RWPE2 (cell line): Measurements from ENCODE around the gene ANTXR1.

Experiments
- ATAC-seq: fragments of 200-7000 bp; cut with Tn5 transposase; 3 replicates; pipeline ENCODE4 v1.9.1; 2021; ENCODE audit warnings: low read depth
- DNase-seq: peaks from one replicate; pipeline ENCODE4 v3.0.0-alpha.2; 2020; ENCODE audit warnings: low spot score
- H3K27ac ChIP-seq: fragments of 450-650 bp; 2 replicates; pipeline ENCODE4 v1.5.1; 2017; ENCODE audit warnings: mild to moderate bottlenecking; ENCODE audit not compliant: poor library complexity, severe bottlenecking
- H3K27me3 ChIP-seq: fragments of 250-450 bp; sonication (Bioruptor Pico); 2 replicates; pipeline ENCODE4 v1.5.1; 2021; ENCODE audit warnings: mild to moderate bottlenecking, moderate library complexity; ENCODE audit not compliant: insufficient read depth, poor library complexity, severe bottlenecking
- H3K36me3 ChIP-seq: fragments of 250-450 bp; sonication (Bioruptor Pico); 2 replicates; pipeline ENCODE4 v1.5.1; 2020; ENCODE audit warnings: low read depth, mild to moderate bottlenecking, moderate library complexity
- H3K4me1 ChIP-seq: fragments of 250-450 bp; sonication (Bioruptor Pico); 2 replicates; pipeline ENCODE4 v1.5.1; 2021; ENCODE audit warnings: mild to moderate bottlenecking, moderate library complexity; ENCODE audit not compliant: insufficient read depth, poor library complexity, severe bottlenecking
- H3K4me3 ChIP-seq: fragments of 250-450 bp; sonication (Bioruptor Pico); 2 replicates; pipeline ENCODE4 v1.5.1; 2021; ENCODE audit warnings: mild to moderate bottlenecking, moderate library complexity; ENCODE audit not compliant: severe bottlenecking
- H3K9me3 ChIP-seq: fragments of 250-450 bp; sonication (Bioruptor Pico); 2 replicates; pipeline ENCODE4 v1.5.1; 2021; ENCODE audit warnings: mild to moderate bottlenecking, moderate library complexity; ENCODE audit not compliant: severe bottlenecking
- CTCF ChIP-seq: fragments of 450-650 bp; IDR thresholded peaks from one replicate; pipeline ENCODE4 v1.5.1; 2017; ENCODE audit warnings: mild to moderate bottlenecking, moderate library complexity; ENCODE audit not compliant: poor library complexity, severe bottlenecking

ANTXR1 gene

GRCh38 chr2:69100220-69100723 is 87.3 kb downstream of the ANTXR1 start:
- ATAC-seq (no peak), DNase-seq (no peak)
- Histone ChIP-seq H3K4me1 (no peaks in the 10 kb centered on the region), H3K4me3 (no peak overlapping the region), H3K9me3 (no peaks in the 10 kb centered on the region), H3K27ac (no peak overlapping the region), H3K27me3 (no peaks in the 10 kb centered on the region), H3K36me3 (peaks cover 19% of the 10 kb centered on the region)
- no peak for TF ChIP-seq CTCF

- Histone ChIP-seq H3K36me3 (peaks cover 24% of the 10 kb centered on the region), H3K9me3 (no peaks in the 10 kb centered on the region), H3K27me3 (no peaks in the 10 kb centered on the region), H3K4me1 (no peaks in the 10 kb centered on the region), H3K4me3 (no peak overlapping the region), H3K27ac (no peak overlapping the region)
- no peak for ATAC-seq
- DNase-seq = no peak
- no peak for TF ChIP-seq CTCF
Observed at GRCh38 chr2:69102041-69102593, 89.1 kb downstream of the ANTXR1 start.

- TF ChIP-seq CTCF = no peak
- Histone ChIP-seq H3K4me1 (no peaks in the 10 kb centered on the region), H3K27ac (no peak overlapping the region), H3K9me3 (no peaks in the 10 kb centered on the region), H3K4me3 (no peak overlapping the region), H3K27me3 (no peaks in the 10 kb centered on the region), H3K36me3 (peaks cover 24% of the 10 kb centered on the region)
- ATAC-seq = no peak
- DNase-seq = no peak
Observed at GRCh38 chr2:69103419-69103818, 90.4 kb downstream of the ANTXR1 start.

GRCh38 chr2:69104261-69104660 is 91.3 kb downstream of the ANTXR1 start:
- TF ChIP-seq CTCF = no peak

GRCh38 chr2:69109255-69109654 is 96.3 kb downstream of the ANTXR1 start:
- no peak overlapping the region for H3K4me3 ChIP-seq
- peaks cover 17% of the 10 kb centered on the region for H3K36me3 ChIP-seq
- ATAC-seq = no peak
- no peaks in the 10 kb centered on the region for H3K27me3 ChIP-seq
- DNase-seq = no peak
- H3K27ac ChIP-seq = no peak overlapping the region
- no peak for TF ChIP-seq CTCF
- no peaks in the 10 kb centered on the region for H3K4me1 ChIP-seq
- no peaks in the 10 kb centered on the region for H3K9me3 ChIP-seq

More at GRCh38 chr2:69104261-69104660, 91.3 kb downstream of the ANTXR1 start:
- no peaks in the 10 kb centered on the region for H3K9me3 ChIP-seq
- DNase-seq = no peak
- no peak overlapping the region for H3K27ac ChIP-seq
- H3K4me3 ChIP-seq = no peak overlapping the region
- H3K27me3 ChIP-seq = no peaks in the 10 kb centered on the region
- peaks cover 28% of the 10 kb centered on the region for H3K36me3 ChIP-seq
- ATAC-seq = no peak
- H3K4me1 ChIP-seq = no peaks in the 10 kb centered on the region
